Measurements from ENCODE around the gene GLRX3.

The GLRX3 gene

GRCh38 chr10:130141878-130142277, 5.7 kb downstream of the GLRX3 start:
- TF ChIP-seq ZFP3 (tag by site-specific recombination; IDR thresholded peaks at IDR 0.05; ENCODE audit: low read depth) (no peak), ZBTB49 (tag by site-specific recombination; IDR thresholded peaks at IDR 0.05; ENCODE audit: low read depth) (no peak), ZNF704 (tag by site-specific recombination; IDR thresholded peaks at IDR 0.05) (no peak)
- POLR2A ChIA-PET: interaction anchor here (1.6 kb wide), 1 partner anchor 31 kb away, joined by 5 read pairs; the partner anchor contains the start of gene C10orf143

GRCh38 chr10:130146042-130146441, 9.9 kb downstream of the GLRX3 start:
- Histone ChIP-seq H3K4me1 (ENCODE audit: control insufficient read depth, insufficient read depth, low read length) (peaks cover 8% of the 10 kb centered on the region; the same call in 1 of the 2 replicates), H3K36me3 (ENCODE audit: control insufficient read depth in 2 of 2, insufficient read depth in 1 of 2, low read length in 2 of 2) (peaks cover 44 to 59% of the 10 kb centered on the region in 2 experiments), H3K4me3 (ENCODE audit: low read depth, low read length) (no peak overlapping the region), H3K27ac (ENCODE audit: extremely low read depth, low read depth, low read length) (no peak overlapping the region), H3K9me3 (ENCODE audit: control insufficient read depth, insufficient read depth, low read depth, low read length) (no peaks in the 10 kb centered on the region)
- no peak for TF ChIP-seq ZBTB6 (tag by site-specific recombination; IDR thresholded peaks at IDR 0.05)
- no peak for TF ChIP-seq ZNF558 (tag by site-specific recombination; IDR thresholded peaks at IDR 0.05)
- TF ChIP-seq ZNF561 (tag by site-specific recombination; IDR thresholded peaks at IDR 0.05; ENCODE audit: borderline replicate concordance): no peak
- no peak for TF ChIP-seq INSM2 (tag by site-specific recombination; IDR thresholded peaks at IDR 0.05)
- no peak for TF ChIP-seq ZNF366 (tag by site-specific recombination; conservative IDR thresholded peaks at IDR 0.05)
- POLR2A ChIA-PET: interaction anchor here (0.7 kb wide), 1 partner anchor 10 kb away, joined by 3 read pairs; the partner anchor contains the start of gene GLRX3
- CTCF ChIA-PET: interaction anchor here (0.7 to 1.3 kb wide), 2 partner anchors 19 to 39 kb away, joined by 3 to 4 read pairs; no protein-coding TSS in a partner anchor

More at GRCh38 chr10:130141878-130142277, 5.7 kb downstream of the GLRX3 start:
- H3K36me3 ChIP-seq (ENCODE audit: control insufficient read depth in 2 of 2, insufficient read depth in 1 of 2, low read length in 2 of 2): peaks cover 8 to 37% of the 10 kb centered on the region in 2 experiments
- no peak overlapping the region for H3K27ac ChIP-seq (ENCODE audit: extremely low read depth, low read depth, low read length)
- no peaks in the 10 kb centered on the region for H3K9me3 ChIP-seq (ENCODE audit: control insufficient read depth, insufficient read depth, low read depth, low read length)
- no peak overlapping the region for H3K4me3 ChIP-seq (ENCODE audit: low read depth, low read length)
- peaks cover 21% of the 10 kb centered on the region; the same call in 1 of the 2 replicates for H3K4me1 ChIP-seq (ENCODE audit: control insufficient read depth, insufficient read depth, low read length)
- CTCF ChIA-PET: interaction anchor here (1.4 to 2.1 kb wide), 2 partner anchors 14 to 33 kb away, joined by 5 to 12 read pairs; no protein-coding TSS in a partner anchor

GRCh38 chr10:130159192-130159794, 23.1 kb downstream of the GLRX3 start:
- ChIA-PET POLR2A (no interaction called here), CTCF (interaction anchor here (0.6 to 1.8 kb wide), 5 partner anchors 10 to 659 kb away, joined by 3 to 7 read pairs (median 3); no protein-coding TSS in a partner anchor)
- 0 out of 2 replicates have a peak, but pooled peaks have one; percentile 37 for TF ChIP-seq PRDM6 (tag by site-specific recombination; IDR thresholded peaks at IDR 0.05)
- TF ChIP-seq ZBTB49 (tag by site-specific recombination; IDR thresholded peaks at IDR 0.05; ENCODE audit: low read depth): no peak
- H3K4me3 ChIP-seq (ENCODE audit: low read depth, low read length): no peak overlapping the region
- no peak overlapping the region for H3K27ac ChIP-seq (ENCODE audit: extremely low read depth, low read depth, low read length)
- H3K4me1 ChIP-seq (ENCODE audit: control insufficient read depth, insufficient read depth, low read length): peaks cover 7% of the 10 kb centered on the region
- no peaks in the 10 kb centered on the region for H3K9me3 ChIP-seq (ENCODE audit: control insufficient read depth, insufficient read depth, low read depth, low read length)
- H3K36me3 ChIP-seq (ENCODE audit: control insufficient read depth in 2 of 2, insufficient read depth in 1 of 2, low read length in 2 of 2): peaks cover 12 to 52% of the 10 kb centered on the region in 2 experiments
